ENCODE data around the gene CUX1. TPM values are rescaled to one million over a fixed set of nuclear protein-coding genes. Genes with fewer than 3 reads are reported as not detected.

Gene CUX1
- total and polyA plus RNA-seq, 9 donors, result 42.2 to 151 (median 126) TPM

DNA sequence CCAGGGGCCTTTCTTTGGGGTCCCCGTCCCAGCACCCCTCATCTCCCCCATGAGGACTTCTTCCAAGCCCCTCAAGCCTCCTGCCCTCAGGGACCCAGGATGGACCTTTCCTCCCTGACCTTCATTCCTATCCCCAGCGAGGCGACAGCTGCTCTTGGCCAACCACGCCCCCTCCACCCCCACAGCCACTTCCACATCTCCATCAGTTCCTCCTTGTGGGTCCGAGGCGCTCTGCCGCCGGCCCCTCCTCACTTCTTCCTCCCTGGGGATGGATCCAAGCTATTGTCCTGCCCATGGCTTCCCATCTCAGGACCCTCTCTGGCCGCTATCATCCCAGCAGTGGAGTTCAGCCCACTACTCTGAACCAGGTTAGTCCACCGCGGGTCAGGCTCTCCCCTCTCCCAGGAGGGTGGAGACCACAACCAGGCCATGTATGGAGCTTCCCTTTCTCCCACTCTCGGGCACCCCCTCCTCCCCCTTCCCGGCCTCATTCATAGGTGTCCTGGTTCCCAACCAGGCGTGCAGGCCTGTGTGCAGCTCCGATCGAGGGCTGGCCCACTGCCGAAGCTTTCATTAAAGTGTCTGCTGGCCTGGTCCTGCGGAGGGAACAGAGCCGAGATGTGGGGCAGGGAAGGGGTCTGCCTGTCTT lies 467.6 kb downstream of the CUX1 start:
- TF ChIP-seq, protein P1, sequence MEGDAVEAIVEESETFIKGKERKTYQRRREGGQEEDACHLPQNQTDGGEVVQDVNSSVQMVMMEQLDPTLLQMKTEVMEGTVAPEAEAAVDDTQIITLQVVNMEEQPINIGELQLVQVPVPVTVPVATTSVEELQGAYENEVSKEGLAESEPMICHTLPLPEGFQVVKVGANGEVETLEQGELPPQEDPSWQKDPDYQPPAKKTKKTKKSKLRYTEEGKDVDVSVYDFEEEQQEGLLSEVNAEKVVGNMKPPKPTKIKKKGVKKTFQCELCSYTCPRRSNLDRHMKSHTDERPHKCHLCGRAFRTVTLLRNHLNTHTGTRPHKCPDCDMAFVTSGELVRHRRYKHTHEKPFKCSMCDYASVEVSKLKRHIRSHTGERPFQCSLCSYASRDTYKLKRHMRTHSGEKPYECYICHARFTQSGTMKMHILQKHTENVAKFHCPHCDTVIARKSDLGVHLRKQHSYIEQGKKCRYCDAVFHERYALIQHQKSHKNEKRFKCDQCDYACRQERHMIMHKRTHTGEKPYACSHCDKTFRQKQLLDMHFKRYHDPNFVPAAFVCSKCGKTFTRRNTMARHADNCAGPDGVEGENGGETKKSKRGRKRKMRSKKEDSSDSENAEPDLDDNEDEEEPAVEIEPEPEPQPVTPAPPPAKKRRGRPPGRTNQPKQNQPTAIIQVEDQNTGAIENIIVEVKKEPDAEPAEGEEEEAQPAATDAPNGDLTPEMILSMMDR (IDR thresholded peaks at IDR 0.05), result no peak
- TF ChIP-seq EP300 (IDR thresholded peaks at IDR 0.05), result no peak
- TF ChIP-seq POLR2A (IDR thresholded peaks at IDR 0.05), result no peak
- peak; percentile 32 to 58 (median 46) for DNase-seq
- 35 to 50% (median 38%) methylated on average over 19 of the region's 19 CpGs for WGBS, 3 donors
- Histone ChIP-seq H3K4me1 (ENCODE audit: insufficient read depth) (peaks cover 7% of the 10 kb centered on the region), H3K27ac (peak overlapping the region; percentile 85 to 97), H3K27me3 (no peaks in the 10 kb centered on the region), H3K36me3 (no peaks in the 10 kb centered on the region), H3K9me3 (no peaks in the 10 kb centered on the region), H3K4me3 (no peak overlapping the region)
- intact Hi-C loops (cut with DNase I), result loop anchor here (5.0 kb wide), 1 partner anchor 107 kb away; no protein-coding TSS in a partner anchor

DNA sequence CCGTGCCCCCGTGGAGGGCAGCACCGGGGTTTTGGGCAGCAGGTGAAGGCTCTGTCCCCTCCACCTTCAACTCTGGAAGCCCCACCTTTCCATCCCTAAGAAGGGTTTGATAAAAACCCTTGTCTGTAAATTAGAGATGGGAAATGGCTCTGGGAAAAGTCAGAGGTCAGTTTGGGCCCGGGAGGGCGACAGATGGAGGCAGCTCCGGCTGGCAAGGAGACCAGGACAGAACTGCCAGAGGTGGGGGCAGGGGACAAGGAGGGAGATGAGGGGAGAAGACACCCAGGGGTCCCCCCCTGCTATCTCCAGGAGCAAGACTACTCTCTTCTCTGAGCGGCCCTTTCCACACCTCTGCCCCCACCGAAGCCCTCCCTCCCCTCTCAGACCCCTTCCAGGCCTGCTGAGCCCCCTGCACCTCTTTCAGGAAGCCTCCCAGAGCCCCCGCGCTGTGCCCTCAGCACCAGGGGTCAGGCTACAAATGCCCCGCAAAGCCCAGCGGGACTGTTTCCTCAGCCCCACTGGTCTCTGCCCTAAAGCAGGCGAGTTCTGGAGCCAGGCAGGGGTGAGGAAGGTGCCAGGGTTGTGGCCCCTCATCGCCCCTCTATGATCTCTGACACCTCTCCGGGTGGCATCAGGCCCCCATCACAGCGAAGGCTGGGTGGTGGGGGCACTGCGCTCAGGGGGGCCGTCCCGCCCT lies 468.3 kb downstream of the CUX1 start:
- Histone ChIP-seq H3K27me3 (no peaks in the 10 kb centered on the region), H3K4me1 (ENCODE audit: insufficient read depth) (peaks cover 7% of the 10 kb centered on the region), H3K27ac (peak overlapping the region; percentile 85 to 97), H3K9me3 (no peaks in the 10 kb centered on the region), H3K36me3 (no peaks in the 10 kb centered on the region), H3K4me3 (peak overlapping the region; percentile 89)
- no peak for TF ChIP-seq POLR2A (IDR thresholded peaks at IDR 0.05)
- 37 to 48% (median 38%) methylated on average over 12 to 19 of the region's 19 CpGs for WGBS, 3 donors
- peak in 1 of 5 donors; percentile 36 for DNase-seq
- intact Hi-C loops (cut with DNase I), result no loop called here

DNA sequence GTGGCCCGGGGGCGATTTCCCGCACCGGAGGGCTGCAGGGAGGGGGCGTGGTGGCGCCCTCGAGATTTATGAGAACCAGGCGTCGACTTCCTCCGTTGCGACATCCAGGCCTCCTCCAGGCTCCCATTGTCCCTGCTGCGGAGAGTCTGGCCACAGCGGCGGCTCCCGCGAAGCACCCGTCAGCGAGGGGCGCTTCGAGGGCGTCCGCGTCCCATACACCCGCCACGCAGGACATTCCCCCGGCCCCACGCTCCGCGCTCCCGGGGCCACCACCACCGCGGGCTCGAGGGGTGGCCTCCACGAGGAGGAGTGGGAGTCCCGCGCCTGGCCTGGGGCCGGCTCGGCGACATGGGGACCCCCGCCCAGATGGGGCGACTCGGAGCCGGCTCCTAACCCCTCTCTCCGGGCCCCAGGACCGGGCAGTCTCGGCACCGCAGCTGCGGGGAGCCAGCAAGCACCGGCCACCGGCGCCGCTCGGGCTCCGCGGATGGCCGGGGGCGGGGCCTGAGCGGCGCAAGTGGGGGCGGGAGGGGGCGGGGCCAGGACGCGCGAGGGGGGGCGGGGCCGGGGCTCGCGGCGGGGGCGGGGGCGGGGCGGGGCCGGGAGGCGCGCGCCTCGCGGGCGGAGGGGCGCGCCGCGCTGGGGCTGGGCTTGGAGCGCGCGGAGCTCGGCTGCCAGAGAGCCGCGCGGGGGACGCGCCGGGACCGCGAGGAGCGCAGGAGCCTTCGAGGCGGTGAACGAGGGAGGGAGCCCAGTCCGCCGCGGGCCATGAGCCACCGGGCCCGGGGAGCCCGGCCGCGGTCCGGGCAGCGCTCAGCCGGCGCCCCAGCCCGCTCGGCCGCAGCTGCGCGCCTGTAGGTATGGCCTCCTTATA lies 469.0 kb downstream of the CUX1 start, which contains the start of gene SH2B2:
Gene SH2B2 (plus strand): TSS at position 632 of the 874 bp plus-strand sequence. CDS start 13,683 bp downstream, outside the sequence.
- TF ChIP-seq EP300 (IDR thresholded peaks at IDR 0.05) (no peak), POLR2A (IDR thresholded peaks at IDR 0.05) (peak; percentile 66)
- TF ChIP-seq, protein P1 (IDR thresholded peaks at IDR 0.05), result no peak
- H3K4me3 ChIP-seq, result peak within 1 kb of the TSS; percentile 89
- H3K27me3 ChIP-seq, result no peaks in the 10 kb centered on the region
- intact Hi-C loops (cut with DNase I), result no loop called here
- 1% methylated on average over 52 to 97 of the region's 116 CpGs for WGBS, 3 donors
- H3K27ac ChIP-seq, result peak within 1 kb of the TSS; percentile 85 to 97
- H3K9me3 ChIP-seq, result no peaks in the 10 kb centered on the region
- no peaks in the 10 kb centered on the region for H3K36me3 ChIP-seq
- DNase-seq, result peak; percentile 75 to 87 (median 83)
- H3K4me1 ChIP-seq (ENCODE audit: insufficient read depth), result peaks cover 7% of the 10 kb centered on the region

DNA sequence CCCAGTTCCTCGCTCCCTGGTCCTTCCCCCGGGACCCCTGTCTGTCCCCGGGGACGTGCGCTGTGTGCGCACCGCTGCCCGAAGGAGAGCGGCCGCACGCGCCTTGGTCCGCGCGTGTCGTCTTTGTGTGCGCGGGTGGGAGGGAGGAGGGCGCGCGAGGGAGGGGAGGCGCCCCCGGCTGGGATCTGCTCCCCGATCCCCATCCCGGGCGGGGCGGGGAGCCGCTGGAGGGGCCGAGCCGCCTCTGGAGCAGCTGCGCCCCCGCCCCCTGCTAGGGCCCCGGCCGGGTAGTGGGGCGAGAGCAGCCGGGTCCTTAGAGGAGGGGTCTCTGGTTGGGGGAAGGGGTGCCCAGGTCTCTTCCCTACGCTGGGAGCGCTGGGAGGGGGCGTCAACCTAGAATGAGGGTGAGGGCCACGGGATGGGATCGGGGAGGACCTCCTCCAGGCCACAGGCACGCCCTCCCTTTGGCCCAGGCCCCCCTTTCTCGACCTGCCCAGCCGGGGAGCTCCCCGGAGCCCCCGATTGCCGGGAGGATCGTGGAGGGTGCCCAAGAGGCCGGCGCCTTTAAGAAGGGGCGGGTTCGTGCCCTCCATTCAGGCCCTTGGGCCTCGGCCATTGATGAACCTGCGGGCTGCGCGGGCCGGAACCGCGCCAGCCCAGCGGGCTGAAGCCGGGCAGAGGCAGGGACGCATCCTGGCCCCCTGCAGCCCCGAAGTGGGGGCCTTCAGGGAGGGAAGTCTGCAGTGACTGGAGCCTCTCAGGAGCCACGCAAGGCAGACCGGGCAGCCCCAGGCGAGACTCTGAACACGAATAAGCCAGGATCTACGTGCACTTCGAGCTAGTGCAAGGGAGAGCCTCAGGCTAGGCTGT lies 469.9 kb downstream of the CUX1 start:
- Histone ChIP-seq H3K27me3 (no peaks in the 10 kb centered on the region), H3K36me3 (no peaks in the 10 kb centered on the region), H3K27ac (peak overlapping the region; percentile 14 to 46), H3K4me1 (ENCODE audit: insufficient read depth) (peaks cover 7% of the 10 kb centered on the region), H3K4me3 (peak overlapping the region; percentile 50), H3K9me3 (no peaks in the 10 kb centered on the region)
- TF ChIP-seq, protein P1 (IDR thresholded peaks at IDR 0.05), result no peak
- TF ChIP-seq EP300 (IDR thresholded peaks at IDR 0.05) (no peak), POLR2A (IDR thresholded peaks at IDR 0.05) (no peak)
- WGBS, 3 donors, result 0 to 1% (median 0%) methylated on average over 19 to 69 of the region's 69 CpGs
- peak; percentile 32 to 69 (median 58) for DNase-seq
- intact Hi-C loops (cut with DNase I), result no loop called here

Data from ovary (tissue), 9 donors.